ENCODE measurements around the gene KLHL30. TPM values are rescaled to one million over a fixed set of nuclear protein-coding genes. Genes with fewer than 3 reads are reported as not detected.

The KLHL30 gene
- total and polyA plus RNA-seq, 2 experiments from 2014 or later: 0.07 TPM; not detected in 1

DNA sequence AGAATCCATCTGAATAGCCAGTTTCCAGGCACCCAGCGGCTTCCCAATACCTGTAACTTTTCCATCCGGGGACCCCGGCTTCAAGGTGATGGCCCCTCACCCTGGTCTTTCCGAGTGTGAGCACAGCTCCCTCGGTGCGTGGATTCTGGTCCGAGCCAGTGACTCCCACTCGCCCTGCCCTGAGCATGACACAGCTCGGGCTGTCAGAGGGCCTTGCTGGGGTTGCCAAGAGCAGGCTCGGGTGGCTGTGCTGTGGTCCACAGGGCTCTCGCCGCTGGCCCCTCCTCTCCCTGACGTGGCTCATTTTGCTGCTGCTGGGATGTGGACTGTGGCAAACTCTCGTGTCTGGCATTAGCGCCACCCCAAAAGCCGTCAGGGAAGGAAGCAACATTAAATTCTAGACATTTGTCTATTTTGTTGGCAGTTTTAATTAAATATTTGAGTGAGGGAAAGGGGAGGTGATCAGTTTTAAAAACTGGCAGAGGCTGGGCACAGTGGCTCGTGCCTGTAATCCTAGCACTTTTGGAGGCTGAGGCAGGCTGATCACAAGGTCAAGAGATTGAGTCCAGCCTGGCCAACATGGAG lies 43.9 kb upstream of the KLHL30 start:
- no peak for ATAC-seq
- H3K27me3 ChIP-seq (ENCODE audit: insufficient read depth): no peaks in the 10 kb centered on the region
- H2AFZ ChIP-seq: no peak overlapping the region
- H3K36me3 ChIP-seq (ENCODE audit: insufficient read depth): no peaks in the 10 kb centered on the region
- no peak overlapping the region for H3K27ac ChIP-seq (ENCODE audit: low read depth)
- H3K4me3 ChIP-seq: no peak overlapping the region
- no peak overlapping the region for H3K4me2 ChIP-seq
- Mint-ChIP-seq H3K27ac (no peak overlapping the region; the same call in 1 of the 2 replicates), H3K4me3 (no peak overlapping the region), H3K4me1 (peaks cover 50% of the 10 kb centered on the region), H3K9me3 (no peaks in the 10 kb centered on the region; the same call in 2 of the 3 replicates), H3K27me3 (ENCODE audit: insufficient read depth, low read depth, poor library complexity) (peaks cover 39% of the 10 kb centered on the region), H3K36me3 (ENCODE audit: low read depth) (peaks cover 50% of the 10 kb centered on the region)
- no peaks in the 10 kb centered on the region for H3K79me2 ChIP-seq (replicated peaks; ENCODE audit: insufficient read depth)
- no peak for DNase-seq (ENCODE audit: low spot score)
- H3K4me1 ChIP-seq (ENCODE audit: insufficient read depth): peaks cover 27% of the 10 kb centered on the region
- no peaks in the 10 kb centered on the region for H3K9me2 ChIP-seq (ENCODE audit: insufficient read depth)
- no peaks in the 10 kb centered on the region; the same call in 1 of the 2 replicates for H4K20me1 ChIP-seq (replicated peaks; ENCODE audit: insufficient read depth)
- TF ChIP-seq POLR2AphosphoS5 (IDR thresholded peaks at IDR 0.05; ENCODE audit: low read depth) (no peak), NANOG (IDR thresholded peaks at IDR 0.05; ENCODE audit: borderline replicate concordance) (no peak), ZNF331 (CRISPR knock-in tag; IDR thresholded peaks at IDR 0.05; ENCODE audit: low read depth) (no peak), EZH2phosphoT487 (IDR thresholded peaks at IDR 0.05; ENCODE audit: unreplicated experiment) (no peak), JUNB (IDR thresholded peaks at IDR 0.05; ENCODE audit: unreplicated experiment) (no peak), STAT1 (IDR thresholded peaks at IDR 0.05; ENCODE audit: unreplicated experiment) (no peak), EZH2 (IDR thresholded peaks at IDR 0.05; ENCODE audit: low read depth, unreplicated experiment) (no peak), CREB1 (CRISPR knock-in tag; IDR thresholded peaks at IDR 0.05; ENCODE audit: low read depth) (no peak), ZNF114 (CRISPR knock-in tag; IDR thresholded peaks at IDR 0.05) (no peak)
- TF ChIP-seq, protein P1, sequence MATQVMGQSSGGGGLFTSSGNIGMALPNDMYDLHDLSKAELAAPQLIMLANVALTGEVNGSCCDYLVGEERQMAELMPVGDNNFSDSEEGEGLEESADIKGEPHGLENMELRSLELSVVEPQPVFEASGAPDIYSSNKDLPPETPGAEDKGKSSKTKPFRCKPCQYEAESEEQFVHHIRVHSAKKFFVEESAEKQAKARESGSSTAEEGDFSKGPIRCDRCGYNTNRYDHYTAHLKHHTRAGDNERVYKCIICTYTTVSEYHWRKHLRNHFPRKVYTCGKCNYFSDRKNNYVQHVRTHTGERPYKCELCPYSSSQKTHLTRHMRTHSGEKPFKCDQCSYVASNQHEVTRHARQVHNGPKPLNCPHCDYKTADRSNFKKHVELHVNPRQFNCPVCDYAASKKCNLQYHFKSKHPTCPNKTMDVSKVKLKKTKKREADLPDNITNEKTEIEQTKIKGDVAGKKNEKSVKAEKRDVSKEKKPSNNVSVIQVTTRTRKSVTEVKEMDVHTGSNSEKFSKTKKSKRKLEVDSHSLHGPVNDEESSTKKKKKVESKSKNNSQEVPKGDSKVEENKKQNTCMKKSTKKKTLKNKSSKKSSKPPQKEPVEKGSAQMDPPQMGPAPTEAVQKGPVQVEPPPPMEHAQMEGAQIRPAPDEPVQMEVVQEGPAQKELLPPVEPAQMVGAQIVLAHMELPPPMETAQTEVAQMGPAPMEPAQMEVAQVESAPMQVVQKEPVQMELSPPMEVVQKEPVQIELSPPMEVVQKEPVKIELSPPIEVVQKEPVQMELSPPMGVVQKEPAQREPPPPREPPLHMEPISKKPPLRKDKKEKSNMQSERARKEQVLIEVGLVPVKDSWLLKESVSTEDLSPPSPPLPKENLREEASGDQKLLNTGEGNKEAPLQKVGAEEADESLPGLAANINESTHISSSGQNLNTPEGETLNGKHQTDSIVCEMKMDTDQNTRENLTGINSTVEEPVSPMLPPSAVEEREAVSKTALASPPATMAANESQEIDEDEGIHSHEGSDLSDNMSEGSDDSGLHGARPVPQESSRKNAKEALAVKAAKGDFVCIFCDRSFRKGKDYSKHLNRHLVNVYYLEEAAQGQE (IDR thresholded peaks at IDR 0.05; ENCODE audit: unreplicated experiment): no peak
- TF ChIP-seq, protein P2, sequence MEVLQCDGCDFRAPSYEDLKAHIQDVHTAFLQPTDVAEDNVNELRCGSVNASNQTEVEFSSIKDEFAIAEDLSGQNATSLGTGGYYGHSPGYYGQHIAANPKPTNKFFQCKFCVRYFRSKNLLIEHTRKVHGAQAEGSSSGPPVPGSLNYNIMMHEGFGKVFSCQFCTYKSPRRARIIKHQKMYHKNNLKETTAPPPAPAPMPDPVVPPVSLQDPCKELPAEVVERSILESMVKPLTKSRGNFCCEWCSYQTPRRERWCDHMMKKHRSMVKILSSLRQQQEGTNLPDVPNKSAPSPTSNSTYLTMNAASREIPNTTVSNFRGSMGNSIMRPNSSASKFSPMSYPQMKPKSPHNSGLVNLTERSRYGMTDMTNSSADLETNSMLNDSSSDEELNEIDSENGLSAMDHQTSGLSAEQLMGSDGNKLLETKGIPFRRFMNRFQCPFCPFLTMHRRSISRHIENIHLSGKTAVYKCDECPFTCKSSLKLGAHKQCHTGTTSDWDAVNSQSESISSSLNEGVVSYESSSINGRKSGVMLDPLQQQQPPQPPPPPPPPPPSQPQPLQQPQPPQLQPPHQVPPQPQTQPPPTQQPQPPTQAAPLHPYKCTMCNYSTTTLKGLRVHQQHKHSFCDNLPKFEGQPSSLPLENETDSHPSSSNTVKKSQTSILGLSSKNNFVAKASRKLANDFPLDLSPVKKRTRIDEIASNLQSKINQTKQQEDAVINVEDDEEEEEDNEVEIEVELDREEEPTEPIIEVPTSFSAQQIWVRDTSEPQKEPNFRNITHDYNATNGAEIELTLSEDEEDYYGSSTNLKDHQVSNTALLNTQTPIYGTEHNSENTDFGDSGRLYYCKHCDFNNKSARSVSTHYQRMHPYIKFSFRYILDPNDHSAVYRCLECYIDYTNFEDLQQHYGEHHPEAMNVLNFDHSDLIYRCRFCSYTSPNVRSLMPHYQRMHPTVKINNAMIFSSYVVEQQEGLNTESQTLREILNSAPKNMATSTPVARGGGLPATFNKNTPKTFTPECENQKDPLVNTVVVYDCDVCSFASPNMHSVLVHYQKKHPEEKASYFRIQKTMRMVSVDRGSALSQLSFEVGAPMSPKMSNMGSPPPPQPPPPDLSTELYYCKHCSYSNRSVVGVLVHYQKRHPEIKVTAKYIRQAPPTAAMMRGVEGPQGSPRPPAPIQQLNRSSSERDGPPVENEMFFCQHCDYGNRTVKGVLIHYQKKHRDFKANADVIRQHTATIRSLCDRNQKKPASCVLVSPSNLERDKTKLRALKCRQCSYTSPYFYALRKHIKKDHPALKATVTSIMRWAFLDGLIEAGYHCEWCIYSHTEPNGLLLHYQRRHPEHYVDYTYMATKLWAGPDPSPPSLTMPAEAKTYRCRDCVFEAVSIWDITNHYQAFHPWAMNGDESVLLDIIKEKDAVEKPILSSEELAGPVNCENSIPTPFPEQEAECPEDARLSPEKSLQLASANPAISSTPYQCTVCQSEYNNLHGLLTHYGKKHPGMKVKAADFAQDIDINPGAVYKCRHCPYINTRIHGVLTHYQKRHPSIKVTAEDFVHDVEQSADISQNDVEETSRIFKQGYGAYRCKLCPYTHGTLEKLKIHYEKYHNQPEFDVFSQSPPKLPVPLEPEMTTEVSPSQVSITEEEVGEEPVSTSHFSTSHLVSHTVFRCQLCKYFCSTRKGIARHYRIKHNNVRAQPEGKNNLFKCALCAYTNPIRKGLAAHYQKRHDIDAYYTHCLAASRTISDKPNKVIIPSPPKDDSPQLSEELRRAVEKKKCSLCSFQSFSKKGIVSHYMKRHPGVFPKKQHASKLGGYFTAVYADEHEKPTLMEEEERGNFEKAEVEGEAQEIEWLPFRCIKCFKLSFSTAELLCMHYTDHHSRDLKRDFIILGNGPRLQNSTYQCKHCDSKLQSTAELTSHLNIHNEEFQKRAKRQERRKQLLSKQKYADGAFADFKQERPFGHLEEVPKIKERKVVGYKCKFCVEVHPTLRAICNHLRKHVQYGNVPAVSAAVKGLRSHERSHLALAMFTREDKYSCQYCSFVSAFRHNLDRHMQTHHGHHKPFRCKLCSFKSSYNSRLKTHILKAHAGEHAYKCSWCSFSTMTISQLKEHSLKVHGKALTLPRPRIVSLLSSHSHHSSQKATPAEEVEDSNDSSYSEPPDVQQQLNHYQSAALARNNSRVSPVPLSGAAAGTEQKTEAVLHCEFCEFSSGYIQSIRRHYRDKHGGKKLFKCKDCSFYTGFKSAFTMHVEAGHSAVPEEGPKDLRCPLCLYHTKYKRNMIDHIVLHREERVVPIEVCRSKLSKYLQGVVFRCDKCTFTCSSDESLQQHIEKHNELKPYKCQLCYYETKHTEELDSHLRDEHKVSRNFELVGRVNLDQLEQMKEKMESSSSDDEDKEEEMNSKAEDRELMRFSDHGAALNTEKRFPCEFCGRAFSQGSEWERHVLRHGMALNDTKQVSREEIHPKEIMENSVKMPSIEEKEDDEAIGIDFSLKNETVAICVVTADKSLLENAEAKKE (CRISPR knock-in tag; IDR thresholded peaks at IDR 0.05): no peak
- TF ChIP-seq, protein P3, sequence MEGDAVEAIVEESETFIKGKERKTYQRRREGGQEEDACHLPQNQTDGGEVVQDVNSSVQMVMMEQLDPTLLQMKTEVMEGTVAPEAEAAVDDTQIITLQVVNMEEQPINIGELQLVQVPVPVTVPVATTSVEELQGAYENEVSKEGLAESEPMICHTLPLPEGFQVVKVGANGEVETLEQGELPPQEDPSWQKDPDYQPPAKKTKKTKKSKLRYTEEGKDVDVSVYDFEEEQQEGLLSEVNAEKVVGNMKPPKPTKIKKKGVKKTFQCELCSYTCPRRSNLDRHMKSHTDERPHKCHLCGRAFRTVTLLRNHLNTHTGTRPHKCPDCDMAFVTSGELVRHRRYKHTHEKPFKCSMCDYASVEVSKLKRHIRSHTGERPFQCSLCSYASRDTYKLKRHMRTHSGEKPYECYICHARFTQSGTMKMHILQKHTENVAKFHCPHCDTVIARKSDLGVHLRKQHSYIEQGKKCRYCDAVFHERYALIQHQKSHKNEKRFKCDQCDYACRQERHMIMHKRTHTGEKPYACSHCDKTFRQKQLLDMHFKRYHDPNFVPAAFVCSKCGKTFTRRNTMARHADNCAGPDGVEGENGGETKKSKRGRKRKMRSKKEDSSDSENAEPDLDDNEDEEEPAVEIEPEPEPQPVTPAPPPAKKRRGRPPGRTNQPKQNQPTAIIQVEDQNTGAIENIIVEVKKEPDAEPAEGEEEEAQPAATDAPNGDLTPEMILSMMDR (conservative IDR thresholded peaks at IDR 0.05; ENCODE audit: low read depth in 2 of 2): no peak
- TF ChIP-seq, protein P4, sequence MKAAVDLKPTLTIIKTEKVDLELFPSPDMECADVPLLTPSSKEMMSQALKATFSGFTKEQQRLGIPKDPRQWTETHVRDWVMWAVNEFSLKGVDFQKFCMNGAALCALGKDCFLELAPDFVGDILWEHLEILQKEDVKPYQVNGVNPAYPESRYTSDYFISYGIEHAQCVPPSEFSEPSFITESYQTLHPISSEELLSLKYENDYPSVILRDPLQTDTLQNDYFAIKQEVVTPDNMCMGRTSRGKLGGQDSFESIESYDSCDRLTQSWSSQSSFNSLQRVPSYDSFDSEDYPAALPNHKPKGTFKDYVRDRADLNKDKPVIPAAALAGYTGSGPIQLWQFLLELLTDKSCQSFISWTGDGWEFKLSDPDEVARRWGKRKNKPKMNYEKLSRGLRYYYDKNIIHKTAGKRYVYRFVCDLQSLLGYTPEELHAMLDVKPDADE (IDR thresholded peaks at IDR 0.05): no peak
- H3F3A ChIP-seq (replicated peaks; ENCODE audit: low read depth): peaks cover 8% of the 10 kb centered on the region; the same call in 1 of the 2 replicates
